ENCODE measurements around the gene PLCB1. TPM values are rescaled to one million over a fixed set of nuclear protein-coding genes. Genes with fewer than 3 reads are reported as not detected.

The PLCB1 gene
- total RNA-seq, 1 experiment from 2014 or later, result 6.8 TPM

GRCh38 chr20:8492173-8492572, 360.1 kb downstream of the PLCB1 start:
- POLR2A ChIA-PET (ENCODE audit: low non-redundant PET), result interaction anchor here (0.6 kb wide), 1 partner anchor 421 kb away, joined by 7 read pairs; no protein-coding TSS in a partner anchor
- Histone ChIP-seq H3K27ac (ENCODE audit: low read depth, low read length, poor library complexity, severe bottlenecking) (no peak overlapping the region), H3K4me1 (ENCODE audit: insufficient read depth, low read length, poor library complexity, severe bottlenecking) (no peaks in the 10 kb centered on the region), H3K9me3 (ENCODE audit: low read depth, low read length, poor library complexity, severe bottlenecking) (no peaks in the 10 kb centered on the region), H3K27me3 (replicated peaks; ENCODE audit: insufficient read depth, low read depth, low read length, poor library complexity) (peaks cover 6% of the 10 kb centered on the region), H3K36me3 (ENCODE audit: insufficient read depth, low read length, poor library complexity, severe bottlenecking) (no peaks in the 10 kb centered on the region), H3K4me3 (ENCODE audit: low read depth, low read length, poor library complexity, severe bottlenecking) (no peak overlapping the region)
- no peak for DNase-seq (ENCODE audit: low spot score)
- TF ChIP-seq EZH2 (IDR thresholded peaks at IDR 0.05; ENCODE audit: borderline replicate concordance, low read depth, low read length, poor library complexity, severe bottlenecking) (no peak), CTCF (conservative IDR thresholded peaks at IDR 0.05; ENCODE audit: low read depth, low read length) (no peak)
- BruUV-seq (replicated peaks), result no TSS peak
- intact Hi-C loops (cut with micrococcal nuclease; ENCODE audit: unreplicated experiment), result no loop called here
- CTCF ChIA-PET, result interaction anchor here (0.5 kb wide), 1 partner anchor 44 kb away, joined by 3 read pairs; no protein-coding TSS in a partner anchor

- no TSS peak for BruUV-seq (replicated peaks)
- DNase-seq (ENCODE audit: low spot score), result no peak
- H3K27me3 ChIP-seq (replicated peaks; ENCODE audit: insufficient read depth, low read depth, low read length, poor library complexity), result peaks cover 6% of the 10 kb centered on the region
- POLR2A ChIA-PET (ENCODE audit: low non-redundant PET), result no interaction called here
- intact Hi-C loops (cut with micrococcal nuclease; ENCODE audit: unreplicated experiment), result no loop called here
- CTCF ChIA-PET, result no interaction called here
- no peak overlapping the region for H3K4me3 ChIP-seq (ENCODE audit: low read depth, low read length, poor library complexity, severe bottlenecking)
- TF ChIP-seq EZH2 (IDR thresholded peaks at IDR 0.05; ENCODE audit: borderline replicate concordance, low read depth, low read length, poor library complexity, severe bottlenecking), result no peak
- TF ChIP-seq CTCF (conservative IDR thresholded peaks at IDR 0.05; ENCODE audit: low read depth, low read length), result no peak
- no peaks in the 10 kb centered on the region for H3K9me3 ChIP-seq (ENCODE audit: low read depth, low read length, poor library complexity, severe bottlenecking)
- no peak overlapping the region for H3K27ac ChIP-seq (ENCODE audit: low read depth, low read length, poor library complexity, severe bottlenecking)
- no peaks in the 10 kb centered on the region for H3K4me1 ChIP-seq (ENCODE audit: insufficient read depth, low read length, poor library complexity, severe bottlenecking)
- H3K36me3 ChIP-seq (ENCODE audit: insufficient read depth, low read length, poor library complexity, severe bottlenecking), result no peaks in the 10 kb centered on the region
Observed at GRCh38 chr20:8498571-8498970, 366.5 kb downstream of the PLCB1 start.

DNA sequence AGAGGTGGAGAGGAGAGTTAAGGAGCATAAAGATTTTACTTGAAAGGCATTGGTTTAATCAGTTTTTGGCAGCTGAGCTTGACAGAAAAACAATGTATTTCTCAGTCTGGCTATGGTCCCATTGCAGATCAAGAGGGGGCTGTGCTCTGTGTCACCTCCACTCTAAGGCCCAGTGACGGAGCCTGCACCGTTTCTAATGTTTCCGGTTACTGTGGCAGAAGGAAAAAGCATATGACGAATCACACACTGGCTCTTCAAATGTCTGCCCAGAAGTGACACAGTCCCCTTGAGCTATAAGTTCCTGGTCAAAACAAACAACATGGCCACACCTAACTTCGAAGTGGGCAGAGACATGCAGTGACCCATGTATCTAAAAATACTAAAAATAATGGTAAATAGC, 372.0 kb downstream of the PLCB1 start:
- Histone ChIP-seq H3K4me3 (ENCODE audit: low read depth, low read length, poor library complexity, severe bottlenecking) (no peak overlapping the region), H3K27ac (ENCODE audit: low read depth, low read length, poor library complexity, severe bottlenecking) (no peak overlapping the region), H3K27me3 (replicated peaks; ENCODE audit: insufficient read depth, low read depth, low read length, poor library complexity) (no peaks in the 10 kb centered on the region), H3K4me1 (ENCODE audit: insufficient read depth, low read length, poor library complexity, severe bottlenecking) (no peaks in the 10 kb centered on the region), H3K9me3 (ENCODE audit: low read depth, low read length, poor library complexity, severe bottlenecking) (no peaks in the 10 kb centered on the region), H3K36me3 (ENCODE audit: insufficient read depth, low read length, poor library complexity, severe bottlenecking) (no peaks in the 10 kb centered on the region)
- intact Hi-C loops (cut with micrococcal nuclease; ENCODE audit: unreplicated experiment), result no loop called here
- no peak for DNase-seq (ENCODE audit: low spot score)
- no TSS peak for BruUV-seq (replicated peaks)
- ChIA-PET CTCF (no interaction called here), POLR2A (ENCODE audit: low non-redundant PET) (no interaction called here)
- TF ChIP-seq CTCF (conservative IDR thresholded peaks at IDR 0.05; ENCODE audit: low read depth, low read length), result no peak
- no peak for TF ChIP-seq EZH2 (IDR thresholded peaks at IDR 0.05; ENCODE audit: borderline replicate concordance, low read depth, low read length, poor library complexity, severe bottlenecking)
